GF-D8 (cell line): Measurements from ENCODE around the gene PPP6R3.
"Not testable (repeated sequence)": the region's sequence is repeated elsewhere in the genome, so short reads cannot be mapped to it uniquely, and the experiment has no call there.

Source experiments
- DNase-seq: peaks from one replicate; lab custom pipeline; 2025; lab: John Stamatoyannopoulos, UW

The PPP6R3 gene

DNA sequence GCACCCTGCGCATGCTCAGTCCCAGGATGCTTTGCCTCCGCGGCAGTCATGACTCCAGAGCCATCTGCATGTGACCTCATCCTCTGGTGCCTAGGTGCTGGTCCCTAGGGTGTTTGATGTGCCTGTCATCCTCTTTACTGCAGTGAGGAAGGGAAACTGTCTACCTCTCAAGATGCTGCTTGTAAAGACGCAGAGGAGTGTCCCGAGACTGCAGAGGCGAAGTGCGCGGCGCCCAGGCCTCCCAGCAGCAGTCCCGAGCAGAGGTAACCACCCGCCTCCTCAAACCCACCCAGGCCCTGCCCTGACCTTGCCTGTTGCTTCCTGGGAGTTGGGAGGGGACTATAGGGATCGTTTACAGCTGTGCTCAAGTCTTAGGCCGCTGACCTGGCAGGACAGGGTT is 149.2 kb downstream of the PPP6R3 start:
- DNase-seq, result no peak

DNA sequence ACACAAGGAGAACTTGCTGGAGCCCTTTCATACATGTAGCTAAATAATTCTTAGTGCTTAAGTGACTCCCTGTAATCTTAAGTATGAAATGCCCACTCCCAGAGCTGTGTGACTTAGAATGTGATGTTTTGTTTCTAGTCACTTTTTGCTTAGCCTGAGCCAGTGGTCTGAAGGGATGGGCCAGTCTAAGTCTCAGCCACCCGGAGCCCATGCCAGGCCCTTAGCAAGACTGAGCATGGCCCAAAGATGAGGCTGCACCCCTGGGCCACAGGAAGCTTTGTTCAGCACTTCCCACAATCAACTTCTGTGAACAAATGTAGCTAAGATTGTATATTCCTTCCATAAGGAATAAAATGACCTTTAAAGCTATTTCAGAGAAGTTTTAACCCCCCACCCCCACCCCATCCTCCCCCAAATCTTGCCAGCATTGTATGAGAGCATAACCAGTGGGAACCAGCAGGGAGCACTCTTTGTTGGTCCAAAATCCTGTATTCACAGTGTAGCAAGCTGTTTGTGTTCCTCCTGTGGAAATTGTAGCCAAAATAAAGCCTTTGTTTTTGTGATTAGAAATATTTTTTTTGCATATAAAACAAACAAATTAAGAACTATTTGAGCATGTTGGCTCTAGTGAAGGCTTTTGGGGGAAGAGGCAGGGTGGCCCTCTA is 150.0 kb downstream of the PPP6R3 start:
- no peak for DNase-seq

DNA sequence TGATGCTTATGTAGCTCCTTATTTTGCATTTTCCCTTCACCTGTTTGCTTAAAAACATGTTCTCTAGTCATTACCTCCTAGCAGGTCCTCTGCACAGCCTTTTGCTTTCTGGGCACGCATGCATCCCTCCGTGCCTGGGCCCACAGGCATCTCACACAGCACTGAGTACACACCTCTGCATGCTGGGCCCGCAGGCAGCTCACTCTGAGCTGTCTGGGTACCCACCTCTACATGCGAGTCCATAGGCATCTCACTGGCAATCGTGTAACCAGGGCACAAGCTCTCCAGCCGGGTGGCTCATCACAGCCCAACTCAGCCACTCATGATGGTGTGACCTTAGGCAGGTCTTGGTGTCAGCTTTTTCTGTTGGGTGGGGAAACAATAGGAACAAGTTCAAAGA is 155.1 kb downstream of the PPP6R3 start:
- no peak for DNase-seq

DNA sequence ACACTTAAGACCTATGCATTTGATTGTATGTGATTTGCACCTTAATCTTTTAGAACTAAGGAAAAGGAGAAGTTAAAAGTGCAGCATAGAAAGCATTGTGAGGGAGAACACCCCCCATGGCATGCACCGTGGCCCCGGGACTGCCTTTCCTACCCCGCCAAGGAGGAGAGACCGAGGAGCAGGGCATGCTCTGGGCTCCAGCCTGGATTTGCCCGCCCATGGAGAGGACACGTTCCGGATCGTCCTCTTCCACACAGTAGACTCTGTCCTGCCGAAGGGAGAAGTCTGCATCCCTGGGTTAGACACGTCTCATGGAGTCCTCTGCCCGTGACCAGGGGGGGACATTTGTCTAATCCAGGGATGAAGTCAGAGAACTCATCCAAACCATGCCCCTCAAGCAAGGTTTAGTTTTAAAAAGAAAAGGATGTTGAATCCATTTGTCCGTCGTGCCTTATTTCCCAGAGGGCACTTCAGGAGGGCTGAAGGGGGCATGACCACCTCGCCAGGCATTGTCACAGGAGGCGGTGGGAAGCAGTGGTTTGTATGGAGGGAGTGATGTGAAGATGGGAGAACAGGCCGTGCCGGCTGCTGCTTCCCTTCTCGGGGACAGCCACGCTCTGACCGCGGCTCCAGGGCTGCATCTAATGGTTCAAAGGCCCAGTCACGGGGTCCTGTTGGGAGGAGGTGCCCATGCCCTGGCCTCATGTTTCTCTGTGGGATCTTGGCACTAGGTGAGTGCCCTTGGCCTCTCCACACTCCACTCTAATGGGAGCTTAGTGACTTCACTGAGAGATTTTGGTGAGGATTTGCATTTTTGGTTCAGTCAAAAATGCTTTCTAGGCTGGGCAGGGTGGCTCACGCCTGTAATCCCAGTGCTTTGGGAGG is 157.6 kb downstream of the PPP6R3 start:
- no peak for DNase-seq

DNA sequence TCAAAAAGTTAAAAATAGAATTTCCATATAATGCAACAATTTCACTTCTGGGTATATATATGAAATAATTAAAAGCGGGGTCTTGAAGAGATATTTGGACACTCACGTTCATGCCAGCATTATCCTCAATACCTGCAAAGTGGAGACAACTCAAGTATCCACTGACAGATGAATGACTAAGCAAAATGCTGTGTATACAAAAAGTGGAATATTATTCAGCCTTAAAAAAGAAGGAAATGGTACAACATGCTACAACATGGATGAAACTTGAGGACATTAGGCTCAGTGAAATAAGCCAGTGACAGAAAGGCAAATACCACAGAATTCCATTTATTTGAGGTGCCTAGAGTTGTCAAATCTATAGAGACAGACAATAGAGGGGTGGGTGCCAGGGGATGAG is 161.3 kb downstream of the PPP6R3 start:
- DNase-seq, result no peak

DNA sequence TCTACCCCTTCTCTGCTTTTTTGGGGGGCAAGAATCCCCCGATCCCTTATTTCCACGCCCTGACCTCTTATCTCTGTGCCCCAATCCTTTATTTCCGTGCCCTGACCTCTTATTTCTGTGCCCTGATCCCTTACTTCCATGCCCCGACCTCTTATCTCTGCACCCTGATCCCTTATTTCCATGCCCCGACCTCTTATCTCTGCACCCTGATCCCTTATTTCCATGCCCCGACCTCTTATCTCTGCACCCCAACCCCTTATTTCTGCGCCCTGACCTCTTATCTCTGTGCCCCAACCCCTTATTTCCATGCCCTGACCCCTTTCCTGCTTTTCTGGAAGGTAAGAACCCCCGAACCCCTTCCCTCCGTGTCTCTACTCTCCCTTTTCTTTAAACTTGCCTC is 163.2 kb downstream of the PPP6R3 start:
- DNase-seq, result not testable (repeated sequence)

DNA sequence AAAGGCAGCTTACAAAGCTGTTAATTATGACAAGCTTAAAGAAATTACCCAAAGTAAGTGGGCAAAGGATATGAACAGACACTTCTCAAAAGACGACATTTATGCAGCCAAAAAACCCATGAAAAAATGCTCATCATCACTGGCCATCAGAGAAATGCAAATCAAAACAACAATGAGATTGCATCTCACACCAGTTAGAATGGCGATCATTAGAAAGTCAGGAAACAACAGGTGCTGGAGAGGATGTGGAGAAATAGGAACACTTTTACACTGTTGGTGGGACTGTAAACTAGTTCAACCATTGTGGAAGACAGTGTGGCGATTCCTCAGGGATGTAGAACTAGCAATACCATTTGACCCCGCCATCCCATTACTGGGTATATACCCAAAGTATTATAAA is 164.5 kb downstream of the PPP6R3 start:
- not testable (repeated sequence) for DNase-seq

DNA sequence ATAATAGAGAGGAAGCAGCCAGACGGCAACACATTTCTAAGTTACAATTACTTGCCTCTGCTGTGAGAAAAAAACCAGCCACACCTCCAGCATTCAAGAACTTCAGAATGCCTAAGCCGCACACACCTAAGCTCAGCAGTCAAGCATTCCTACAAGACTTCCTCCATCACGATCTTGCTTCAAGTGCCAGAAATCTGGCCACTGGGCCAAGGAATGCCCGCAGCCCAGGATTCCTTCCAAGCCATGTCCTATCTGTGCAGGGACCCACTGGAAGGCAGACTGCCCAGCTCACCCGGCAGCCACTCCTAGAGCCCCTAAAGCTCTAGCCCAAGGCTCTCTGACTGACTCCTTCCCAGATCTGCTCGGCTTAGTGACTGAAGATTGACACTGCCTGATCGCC is 165.7 kb downstream of the PPP6R3 start:
- not testable (repeated sequence) for DNase-seq

DNA sequence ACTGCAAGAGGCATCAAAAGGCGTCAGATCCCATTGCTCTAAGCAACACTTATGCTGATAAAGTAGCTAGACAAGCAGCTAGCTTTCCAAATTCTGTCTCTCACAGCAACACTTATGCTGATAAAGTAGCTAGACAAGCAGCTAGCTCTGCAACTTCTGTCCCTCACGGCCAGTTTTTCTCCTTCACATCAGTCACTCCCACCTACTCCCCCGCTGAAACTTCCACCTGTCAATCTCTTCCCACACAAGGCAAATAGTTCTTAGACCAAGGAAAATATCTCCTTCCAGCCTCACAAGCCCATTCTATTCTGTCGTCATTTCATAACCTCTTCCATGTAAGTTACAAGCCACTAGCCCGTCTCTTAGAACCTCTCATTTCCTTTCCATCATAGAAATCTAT is 168.3 kb downstream of the PPP6R3 start:
- not testable (repeated sequence) for DNase-seq

DNA sequence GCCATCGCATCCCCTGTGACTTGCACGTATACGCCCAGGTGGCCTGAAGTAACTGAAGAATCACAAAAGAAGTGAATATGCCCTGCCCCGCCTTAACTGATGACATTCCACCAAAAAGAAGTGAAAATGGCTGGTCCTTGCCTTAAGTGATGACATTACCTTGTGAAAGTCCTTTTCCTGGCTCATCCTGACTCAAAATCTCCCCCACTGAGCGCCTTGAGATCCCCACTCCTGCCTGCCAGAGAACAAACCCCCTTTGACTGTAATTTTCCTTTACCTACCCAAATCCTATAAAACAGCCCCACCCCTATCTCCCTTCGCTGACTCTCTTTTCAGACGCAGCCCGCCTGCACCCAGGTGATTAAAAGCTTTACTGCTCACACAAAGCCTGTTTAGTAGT is 171.8 kb downstream of the PPP6R3 start:
- DNase-seq, result not testable (repeated sequence)

DNA sequence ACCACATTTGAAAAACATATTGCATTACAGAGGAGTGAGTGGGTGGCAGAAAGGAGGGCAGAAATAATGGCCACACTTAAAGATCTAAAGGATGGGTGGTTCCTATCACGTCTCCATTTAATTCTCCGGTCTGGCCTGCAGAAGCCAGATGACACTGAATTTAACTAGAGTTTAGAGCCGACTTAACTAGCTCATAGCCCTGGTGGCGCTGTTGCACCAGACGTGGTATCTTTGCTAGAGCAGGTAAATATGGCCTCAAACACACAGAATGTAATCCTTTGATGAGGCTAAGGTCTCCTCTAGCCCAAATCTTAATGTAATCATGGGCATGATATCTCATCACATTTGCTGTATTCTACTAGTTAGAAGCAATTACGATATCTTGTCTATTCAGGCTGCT is 172.2 kb downstream of the PPP6R3 start:
- peak; percentile 9 for DNase-seq

DNA sequence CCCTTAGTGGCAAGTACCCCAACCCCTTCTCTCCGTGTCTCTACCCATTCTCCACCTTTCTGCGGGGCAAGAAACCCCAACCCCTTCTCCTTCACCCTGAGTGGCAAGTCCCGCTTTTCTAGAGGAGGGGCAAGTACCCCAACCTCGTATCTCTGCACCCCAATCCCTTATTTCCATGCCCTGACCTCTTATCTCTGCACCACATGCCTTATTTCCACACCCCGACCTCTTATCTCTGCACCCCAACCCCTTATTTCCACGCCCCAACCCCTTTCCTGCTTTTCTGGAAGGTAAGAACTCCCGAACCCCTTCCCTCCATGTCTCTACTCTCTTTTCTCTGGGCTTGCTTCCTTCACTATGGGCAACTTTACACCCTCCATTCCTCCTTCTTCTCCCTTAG is 174.1 kb downstream of the PPP6R3 start:
- not testable (repeated sequence) for DNase-seq

DNA sequence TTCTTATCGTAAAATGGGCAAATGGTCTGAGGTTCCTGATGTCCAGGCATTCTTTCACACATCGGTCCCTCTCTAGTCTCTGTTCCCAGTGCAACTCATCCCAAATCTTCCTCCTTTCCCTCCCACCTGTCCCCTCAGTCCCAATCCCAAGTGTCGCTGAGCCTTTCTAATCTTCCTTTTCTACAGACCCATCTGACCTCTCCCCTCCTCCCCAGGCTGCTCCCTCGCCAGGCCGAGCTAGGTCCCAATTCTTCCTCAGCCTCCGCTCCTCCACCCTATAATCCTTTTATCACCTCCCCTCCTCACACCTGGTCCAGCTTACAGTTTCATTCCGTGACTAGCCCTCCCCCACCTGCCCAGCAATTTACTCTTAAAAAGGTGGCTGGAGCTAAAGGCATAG is 174.6 kb downstream of the PPP6R3 start:
- DNase-seq, result not testable (repeated sequence)

DNA sequence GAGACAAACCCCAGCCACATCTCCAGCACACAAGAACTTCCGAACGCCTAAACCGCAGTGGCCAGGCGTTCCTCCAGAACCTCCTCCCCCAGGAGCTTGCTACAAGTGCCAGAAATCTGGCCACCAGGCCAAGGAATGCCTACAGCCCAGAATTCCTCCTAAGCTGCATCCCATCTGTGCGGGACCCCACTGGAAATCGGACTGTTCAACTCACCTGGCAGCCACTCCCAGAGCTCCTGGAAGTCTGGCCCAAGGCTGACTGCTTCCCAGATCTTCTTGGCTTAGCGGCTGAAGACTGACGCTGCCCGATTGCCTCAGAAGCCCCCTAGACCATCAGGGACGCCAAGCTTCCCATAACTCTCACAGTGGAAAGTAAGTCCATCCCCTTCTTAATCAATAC is 175.3 kb downstream of the PPP6R3 start:
- DNase-seq, result not testable (repeated sequence)

DNA sequence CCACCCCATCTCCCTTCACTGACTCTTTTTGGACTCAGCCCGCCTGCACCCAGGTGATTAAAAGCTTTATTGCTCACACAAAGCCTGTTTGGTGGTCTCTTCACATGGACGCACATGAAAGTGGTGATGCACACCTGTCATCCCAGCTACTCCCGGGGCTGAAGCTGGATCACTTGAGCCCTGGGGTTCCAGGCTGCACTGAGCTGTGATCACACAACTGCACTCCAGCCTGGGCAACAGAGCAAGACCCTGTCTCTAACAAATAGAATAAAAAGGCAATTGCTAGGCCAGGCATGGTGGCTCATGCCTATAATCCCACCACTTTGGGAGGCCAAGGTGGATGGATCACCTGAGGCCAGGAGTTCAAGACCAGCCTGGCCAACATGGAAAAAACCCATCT is 178.8 kb downstream of the PPP6R3 start:
- not testable (repeated sequence) for DNase-seq

DNA sequence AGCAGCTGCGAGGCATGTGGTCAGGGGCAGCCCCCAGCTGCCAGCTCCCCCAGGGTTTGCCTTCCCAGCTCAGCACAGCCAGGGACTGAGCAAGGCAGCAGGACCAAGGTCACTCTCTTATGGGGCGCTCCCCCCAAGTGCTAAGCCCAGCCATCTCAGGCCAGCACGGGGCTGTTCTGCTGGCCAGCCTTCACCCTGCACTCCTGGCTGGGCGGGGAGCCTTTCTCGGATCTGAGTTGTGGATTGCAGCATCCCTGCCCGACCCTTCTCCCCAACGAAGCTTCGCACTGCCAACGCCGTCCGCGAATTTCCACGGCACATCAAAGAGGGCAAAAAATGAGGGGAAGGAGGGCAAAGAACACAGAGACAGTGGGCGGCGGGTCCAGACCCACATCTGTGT is 181.3 kb downstream of the PPP6R3 start:
- no peak for DNase-seq

DNA sequence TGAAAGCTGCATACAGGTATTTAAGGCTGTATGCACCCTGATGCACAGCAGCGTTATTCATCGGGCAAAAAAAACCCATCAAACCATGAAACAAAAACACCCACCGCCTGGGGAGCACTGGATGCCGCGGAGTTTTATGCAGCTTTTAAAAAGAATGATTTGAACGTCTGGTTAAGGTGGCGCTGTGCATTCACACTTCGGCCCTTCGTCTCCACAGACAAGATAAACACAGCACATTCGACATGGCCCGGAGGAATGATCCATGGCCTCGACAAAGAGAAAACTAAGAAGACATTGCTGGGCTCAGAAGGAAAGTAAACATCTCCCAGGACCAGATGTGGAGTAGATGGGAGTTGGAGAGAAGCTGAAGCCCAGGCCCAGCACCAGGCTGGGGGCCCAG is 183.0 kb downstream of the PPP6R3 start:
- DNase-seq, result no peak

DNA sequence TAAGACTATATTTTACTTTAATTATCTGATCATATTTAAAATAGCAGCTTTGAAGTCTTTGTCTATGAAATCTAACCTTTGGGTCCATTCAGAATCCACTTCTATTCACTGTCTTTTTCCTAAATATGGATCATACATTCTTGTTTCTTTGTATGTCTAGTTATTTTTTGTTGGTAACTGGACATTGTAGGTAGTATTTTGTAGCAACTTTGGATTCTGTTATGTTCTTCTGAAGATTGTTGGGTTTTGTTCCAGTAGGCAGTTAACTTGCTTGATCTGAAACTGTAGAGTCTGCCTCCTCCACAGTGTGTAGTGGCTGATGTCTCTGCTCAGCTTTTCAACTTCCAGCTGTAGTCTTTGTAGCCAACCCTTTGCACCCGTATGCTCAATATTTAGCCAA is 186.3 kb downstream of the PPP6R3 start:
- DNase-seq, result no peak

DNA sequence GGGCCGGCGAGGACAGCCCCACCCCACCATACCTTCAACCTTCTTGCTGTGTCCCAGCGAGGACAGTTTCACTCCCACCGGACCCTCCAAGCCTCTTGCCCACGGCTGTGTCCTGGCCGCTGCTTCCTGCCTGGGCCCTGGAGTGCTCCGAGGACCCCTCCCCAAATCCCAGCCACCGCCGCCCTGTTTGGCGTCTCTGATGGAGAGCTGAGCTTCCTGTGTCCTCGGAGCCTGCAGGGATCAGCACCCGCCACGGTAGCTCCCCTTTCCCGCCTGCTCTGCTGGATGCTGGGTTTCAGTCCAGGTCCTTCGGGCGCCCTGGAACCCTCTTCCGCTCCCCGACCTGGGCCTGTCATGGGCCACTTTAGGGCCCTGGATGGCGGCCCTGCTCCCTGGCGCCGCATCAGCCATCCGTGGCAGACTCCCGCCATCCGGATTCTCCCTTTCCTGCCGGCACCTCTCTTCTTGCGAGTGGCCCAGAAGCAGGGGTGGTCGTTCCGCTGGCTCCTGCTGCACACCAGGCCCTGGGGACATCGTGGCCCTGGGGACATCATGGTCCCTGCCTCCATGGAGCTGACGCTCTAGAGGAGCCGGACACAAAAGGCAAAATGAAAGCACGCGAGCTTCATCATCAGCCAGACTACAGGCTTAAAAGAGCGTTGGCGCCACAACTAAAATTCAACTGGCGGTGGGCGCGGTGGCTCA is 189.5 kb downstream of the PPP6R3 start:
- DNase-seq, result no peak

DNA sequence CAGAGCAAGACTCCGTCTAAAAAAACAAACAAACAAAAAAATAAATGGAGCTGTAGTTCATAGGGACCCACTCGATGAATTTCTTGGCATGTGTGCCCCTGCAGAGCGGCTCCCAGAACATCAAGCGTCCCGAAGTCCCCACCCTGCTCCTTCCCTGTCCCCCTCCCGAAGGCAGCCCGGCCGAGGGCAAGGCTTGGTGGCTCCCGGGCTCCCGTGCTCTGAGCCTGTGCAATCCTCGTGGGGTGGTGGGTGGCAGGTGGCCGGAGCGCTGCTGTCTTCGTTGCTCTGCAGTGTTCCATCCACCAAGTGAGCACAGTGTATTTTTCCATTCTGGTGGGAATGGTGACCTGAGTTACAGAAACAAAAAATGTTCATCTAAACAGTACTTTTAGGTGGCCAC is 190.2 kb downstream of the PPP6R3 start:
- DNase-seq, result no peak

DNA sequence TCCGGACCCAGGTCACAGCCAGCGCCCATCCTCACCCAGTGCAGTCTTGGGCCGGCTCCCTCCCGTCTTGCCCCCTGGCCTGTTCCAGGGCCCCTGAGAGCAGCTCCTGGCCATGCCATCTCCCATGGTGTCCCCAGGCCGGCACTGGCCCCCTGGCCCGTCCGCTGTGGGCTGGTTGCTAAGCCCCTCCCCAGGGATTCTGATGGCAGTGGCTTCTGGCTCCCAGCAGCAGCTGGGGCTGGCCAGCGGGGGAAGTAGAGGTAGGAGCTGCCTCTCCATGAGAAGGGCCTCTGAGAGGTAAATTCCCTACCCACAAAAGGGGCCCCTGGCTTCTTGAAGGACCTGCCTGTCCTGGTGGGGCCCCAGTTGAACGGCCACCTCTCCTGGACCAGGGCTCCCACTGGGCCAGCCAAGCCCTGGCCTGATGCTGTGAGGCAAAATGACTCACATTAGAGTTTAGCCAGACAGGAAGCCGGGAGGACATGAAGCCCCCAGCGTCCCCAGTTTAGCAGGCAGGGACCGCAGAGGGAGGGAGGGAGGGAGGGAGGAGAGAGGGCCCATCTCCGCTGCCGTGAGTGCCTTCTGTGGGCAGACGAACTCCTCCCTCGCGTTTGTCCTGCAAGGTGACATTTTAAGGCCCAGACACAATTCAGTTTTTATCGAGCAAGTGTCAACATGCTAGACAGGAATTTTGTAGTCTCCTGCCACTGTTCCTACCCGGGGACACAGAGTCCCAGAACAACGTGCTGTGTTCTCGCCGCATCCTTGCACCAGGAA is 190.8 kb downstream of the PPP6R3 start:
- DNase-seq, result no peak
